ENCODE measurements around the gene PAOX. TPM values are rescaled to one million over a fixed set of nuclear protein-coding genes. Genes with fewer than 3 reads are reported as not detected.

The PAOX gene
- polyA plus RNA-seq, 2 of the 4 experiments (the other 2 are of a cell fraction), result 1.6 to 2.3 TPM

GRCh38 chr10:133415752-133416151 lies 36.7 kb downstream of the PAOX start (continued):
- TF ChIP-seq MYC (IDR thresholded peaks at IDR 0.05; ENCODE audit: borderline replicate concordance, low read length), result no peak

- ChIA-PET POLR2A (no interaction called here), CTCF (no interaction called here)
- no peaks in the 10 kb centered on the region for H3K9me3 ChIP-seq
- no peak overlapping the region for H3K27ac ChIP-seq
- WGBS (ENCODE audit: missing lambda C conversion rate), result 93% methylated on average over 13 of the region's 14 CpGs
- no peak overlapping the region for H3K4me2 ChIP-seq
- ATAC-seq, result no peak
- TF ChIP-seq ZSCAN20 (CRISPR knock-in tag; IDR thresholded peaks at IDR 0.05) (no peak), RFX5 (IDR thresholded peaks at IDR 0.05) (no peak), CHD4 (IDR thresholded peaks at IDR 0.05; ENCODE audit: borderline replicate concordance) (no peak), ESRRA (IDR thresholded peaks at IDR 0.05; ENCODE audit: borderline replicate concordance, low read length) (no peak), SREBF2 (IDR thresholded peaks at IDR 0.05) (no peak), CTCF (IDR thresholded peaks at IDR 0.05) (no peak), BHLHE40 (IDR thresholded peaks at IDR 0.05; ENCODE audit: low read depth, low read length) (no peak), NFE2L2 (conservative IDR thresholded peaks at IDR 0.05; ENCODE audit: low read length) (no peak)
- no peak overlapping the region for H3K4me3 ChIP-seq
- DNase-seq (ENCODE audit: low read depth in 1 of 2, low spot score in 1 of 2), result no peak
- H3K4me1 ChIP-seq, result peaks cover 6% of the 10 kb centered on the region; the same call in 2 of the 3 replicates
- FAIRE-seq, result no peak
Observed at GRCh38 chr10:133418289-133418993, 39.4 kb downstream of the PAOX start.

GRCh38 chr10:133419211-133419950 lies 40.3 kb downstream of the PAOX start:
- no peak for DNase-seq (ENCODE audit: low read depth in 1 of 2, low spot score in 1 of 2)
- no peak for ATAC-seq
- peaks cover 7% of the 10 kb centered on the region; the same call in 2 of the 3 replicates for H3K4me1 ChIP-seq
- H3K9me3 ChIP-seq, result no peaks in the 10 kb centered on the region
- 89% methylated on average over 34 of the region's 34 CpGs for WGBS (ENCODE audit: missing lambda C conversion rate)
- no peak overlapping the region for H3K4me3 ChIP-seq
- ChIA-PET POLR2A (no interaction called here), CTCF (interaction anchor here (2.9 to 3.8 kb wide), 2 partner anchors 18 to 90 kb away, joined by 10 to 23 read pairs; no protein-coding TSS in a partner anchor)
- no peak for FAIRE-seq
- TF ChIP-seq GATA3 (IDR thresholded peaks at IDR 0.05; ENCODE audit: borderline replicate concordance) (no peak), MAZ (IDR thresholded peaks at IDR 0.05; ENCODE audit: borderline replicate concordance, low read depth, low read length) (no peak), MYC (IDR thresholded peaks at IDR 0.05; ENCODE audit: borderline replicate concordance, low read length) (no peak), E2F6 (IDR thresholded peaks at IDR 0.05; ENCODE audit: borderline replicate concordance, low read depth) (no peak), PBX3 (IDR thresholded peaks at IDR 0.05) (no peak), MAX (IDR thresholded peaks at IDR 0.05) (no peak), ESRRA (IDR thresholded peaks at IDR 0.05; ENCODE audit: borderline replicate concordance, low read length) (no peak), BHLHE40 (IDR thresholded peaks at IDR 0.05; ENCODE audit: low read depth, low read length) (no peak), RFX5 (IDR thresholded peaks at IDR 0.05) (no peak), KDM5A (IDR thresholded peaks at IDR 0.05) (no peak), ATOH8 (CRISPR knock-in tag; IDR thresholded peaks at IDR 0.05; ENCODE audit: low read depth) (no peak), NPAS2 (CRISPR knock-in tag; IDR thresholded peaks at IDR 0.05; ENCODE audit: borderline replicate concordance) (no peak), CBX8 (IDR thresholded peaks at IDR 0.05) (no peak), KDM1A (IDR thresholded peaks at IDR 0.05; ENCODE audit: low read depth) (no peak), ZFP36 (IDR thresholded peaks at IDR 0.05; ENCODE audit: borderline replicate concordance, partially characterized antibody) (no peak), BCL3 (IDR thresholded peaks at IDR 0.05) (no peak), CBX2 (IDR thresholded peaks at IDR 0.05; ENCODE audit: borderline replicate concordance, low read depth) (no peak), FOSL2 (IDR thresholded peaks at IDR 0.05) (no peak), FOSL2 (CRISPR knock-in tag; IDR thresholded peaks at IDR 0.05) (no peak)
- no peak overlapping the region for H3K4me2 ChIP-seq
- no peak overlapping the region for H3K27ac ChIP-seq

Data from A549 (cell line).